HepG2 (cell line): ENCODE results near the gene DICER1. TPM values are rescaled to one million over a fixed set of nuclear protein-coding genes. Genes with fewer than 3 reads are reported as not detected.

Experiments used
- ATAC-seq: fragments of 200-7000 bp; cut with Tn5 transposase; 3 replicates; pipeline ENCODE4 v1.9.1; 2020; ENCODE audit warnings: mild to moderate bottlenecking, moderate library complexity
- BruUV-seq: library from RNA; stranded (reverse); fragments of 400-500 nt; replicated peaks from 2 replicates; lab custom pipeline; 2021; lab: Mats Ljungman, UMichigan
- CTCF ChIA-PET: fragments of 300-600 bp; formaldehyde crosslinking; extraction: SDS; loops from one replicate; lab custom pipeline; 2021; ENCODE audit warnings: low total read pairs, inconsistent platforms, low intra/inter-chr PET ratio; lab: Yijun Ruan, JAX
- POLR2A ChIA-PET: fragments of 350-600 bp; sonication (Branson Sonifier 250); formaldehyde crosslinking; loops from one replicate; lab custom pipeline; 2020; ENCODE audit warnings: antibody characterized with exemption, inconsistent platforms; lab: Yijun Ruan, JAX
- DNase-seq: peaks from one replicate; pipeline ENCODE4 v3.0.0-alpha.2; 2015; ENCODE audit warnings: low spot score
- FAIRE-seq: peaks from 3 replicates; lab custom pipeline; 2011; peaks lifted over from hg19 to GRCh38; lab: Jason Lieb, UNC
- H2AFZ ChIP-seq: one replicate; pipeline ENCODE4 v1.6.1; 2011; ENCODE audit warnings: low read length, inconsistent platforms
- H3K27ac ChIP-seq: fragments of 300-600 bp; 3 replicates; pipeline ENCODE4 v1.8.0; 2011; ENCODE audit warnings: mixed run types, mild to moderate bottlenecking, mixed read lengths, low read length, inconsistent platforms; ENCODE audit not compliant: insufficient read depth; ENCODE audit errors: extremely low read length
- H3K27me3 ChIP-seq, 2 experiments: fragments of 200-600 bp in 1 of 2; 2 replicates in 1 of 2; 3 replicates in 1 of 2; pipeline versions ENCODE4 v1.6.0 to v1.8.0; 2011; ENCODE audit warnings: low read length in 2 of 2, mild to moderate bottlenecking in 2 of 2, moderate library complexity in 2 of 2, inconsistent platforms in 1 of 2; ENCODE audit not compliant: insufficient read depth in 2 of 2, control insufficient read depth in 1 of 2
- H3K36me3 ChIP-seq, 2 experiments: fragments of 200-600 bp in 1 of 2; replicated peaks in 1 of 2; 2 replicates in 1 of 2; 3 replicates in 1 of 2; pipeline versions ENCODE4 v1.5.1 to v1.8.0; 2011; ENCODE audit warnings: low read length in 2 of 2, inconsistent platforms in 1 of 2; ENCODE audit not compliant: insufficient read depth in 2 of 2, control insufficient read depth in 1 of 2
- H3K4me1 ChIP-seq: 2 replicates; pipeline ENCODE4 v1.5.1; 2012; ENCODE audit warnings: low read length, inconsistent platforms; ENCODE audit not compliant: insufficient read depth
- H3K4me2 ChIP-seq: 2 replicates; pipeline ENCODE4 v1.6.0; 2011; ENCODE audit warnings: low read depth, low read length, inconsistent platforms
- H3K4me3 ChIP-seq, 3 experiments: fragments of 200-600 bp in 1 of 3; sonication (generic), shearing (Covaris generic) in 1 of 3; replicated peaks in 1 of 3; 2 replicates each; pipeline ENCODE4 v1.5.1; 2011 to 2016; ENCODE audit warnings: low read length in 3 of 3, inconsistent platforms in 2 of 3, low read depth in 2 of 3, mild to moderate bottlenecking in 2 of 3, control low read depth in 1 of 3, mixed read lengths in 1 of 3; ENCODE audit not compliant: insufficient read depth in 1 of 3
- H3K79me2 ChIP-seq: one replicate; pipeline ENCODE4 v1.6.1; 2011; ENCODE audit warnings: low read length, inconsistent platforms; ENCODE audit not compliant: insufficient read depth
- H3K9ac ChIP-seq: 2 replicates; pipeline ENCODE4 v1.6.0; 2011; ENCODE audit warnings: mild to moderate bottlenecking, low read depth, low read length, inconsistent platforms; ENCODE audit not compliant: insufficient read depth
- H3K9me3 ChIP-seq: 2 replicates; pipeline ENCODE4 v1.5.1; 2012; ENCODE audit warnings: mild to moderate bottlenecking, low read length
- H4K20me1 ChIP-seq: 2 replicates; pipeline ENCODE4 v1.6.0; 2011; ENCODE audit warnings: inconsistent platforms, mild to moderate bottlenecking, low read length, moderate library complexity; ENCODE audit not compliant: insufficient read depth
- BCLAF1 ChIP-seq: fragments of 450-650 bp; IDR thresholded peaks from 2 replicates; pipeline ENCODE4 v1.6.1; 2017; ENCODE audit warnings: mild to moderate bottlenecking
- CBX2 ChIP-seq, 2 experiments: fragments of 200-600 bp in 1 of 2; sonication (generic); formaldehyde crosslinking in 1 of 2; IDR thresholded peaks; 2 replicates each; pipeline versions ENCODE4 v1.7.0 to v1.8.1; 2018 to 2022; ENCODE audit warnings: low read depth in 2 of 2, low read length in 1 of 2, mild to moderate bottlenecking in 1 of 2, missing genetic modification reagents in 1 of 2
- CCDC6 ChIP-seq: sonication (generic); formaldehyde crosslinking; IDR thresholded peaks from 2 replicates; pipeline ENCODE4 v1.8.1; 2022; ENCODE audit warnings: mild to moderate bottlenecking, missing genetic modification reagents, moderate library complexity
- GLI4 ChIP-seq: sonication (generic); formaldehyde crosslinking; IDR thresholded peaks from 2 replicates; pipeline ENCODE4 v1.5.1; 2020; ENCODE audit warnings: missing genetic modification reagents, mild to moderate bottlenecking, moderate library complexity, borderline replicate concordance
- MLLT10 ChIP-seq: sonication (generic); formaldehyde crosslinking; IDR thresholded peaks from 2 replicates; pipeline ENCODE4 v1.4.0; 2020; ENCODE audit warnings: missing genetic modification reagents
- NFE2L1 ChIP-seq: sonication (generic); formaldehyde crosslinking; IDR thresholded peaks from 2 replicates; pipeline ENCODE4 v1.4.0; 2020; ENCODE audit warnings: missing genetic modification reagents, mild to moderate bottlenecking, borderline replicate concordance
- PCBP2 ChIP-seq: fragments of 200-400 bp; formaldehyde crosslinking; optimal IDR thresholded peaks from 2 replicates; pipeline ENCODE3; 2018; ENCODE audit warnings: low read length, low read depth; ENCODE audit not compliant: poor library complexity, severe bottlenecking
- PLSCR1 ChIP-seq: sonication (generic); formaldehyde crosslinking; IDR thresholded peaks from 2 replicates; pipeline ENCODE4 v1.5.0; 2020; ENCODE audit warnings: missing genetic modification reagents, mild to moderate bottlenecking, borderline replicate concordance
- ZBTB38 ChIP-seq: sonication (generic); formaldehyde crosslinking; IDR thresholded peaks from 2 replicates; pipeline ENCODE4 v1.5.1; 2020; ENCODE audit warnings: mild to moderate bottlenecking, missing genetic modification reagents
- ZBTB8A ChIP-seq: sonication (generic); formaldehyde crosslinking; IDR thresholded peaks from 2 replicates; pipeline ENCODE4 v1.4.0; 2020; ENCODE audit warnings: mild to moderate bottlenecking, low read depth, missing genetic modification reagents, borderline replicate concordance
- ZNF280B ChIP-seq: sonication (generic); formaldehyde crosslinking; IDR thresholded peaks from 2 replicates; pipeline ENCODE4 v1.5.0; 2020; ENCODE audit warnings: missing genetic modification reagents, mild to moderate bottlenecking, borderline replicate concordance
- ZNF501 ChIP-seq: sonication (generic); formaldehyde crosslinking; IDR thresholded peaks from 2 replicates; pipeline ENCODE4 v1.5.1; 2020; ENCODE audit warnings: mild to moderate bottlenecking, moderate library complexity, missing genetic modification reagents
- ZNF512B ChIP-seq: sonication (generic); formaldehyde crosslinking; IDR thresholded peaks from 2 replicates; pipeline ENCODE4 v1.5.1; 2020; ENCODE audit warnings: missing genetic modification reagents, mild to moderate bottlenecking, borderline replicate concordance
- ZNF703 ChIP-seq: sonication (generic); formaldehyde crosslinking; IDR thresholded peaks from 2 replicates; pipeline ENCODE4 v1.5.1; 2020; ENCODE audit warnings: missing genetic modification reagents, mild to moderate bottlenecking, moderate library complexity, borderline replicate concordance
- WGBS: methylation state at CpG from one replicate; pipeline ENCODE4 v1.1.6; 2017; ENCODE audit warnings: low lambda C conversion rate; 5-methylcytosine and 5-hydroxymethylcytosine counted together
- in situ Hi-C: cut with HindIII; loops from 2 replicates; pipeline ENCODE4 v1.10.0; 2017; ENCODE audit warnings: low pct_unique_long_range_greater_than_20kb; ENCODE audit not compliant: extremely low pct_ligation_motif_present
- intact Hi-C: fragments of 100-400 bp; cut with micrococcal nuclease; formaldehyde crosslinking; loops from one replicate; pipeline ENCODE4 v1.10.0; 2022; ENCODE audit not compliant: unreplicated experiment
- polyA plus RNA-seq, 8 experiments: library from polyadenylated mRNA; depleted of rRNA in 3 of 8; stranded (reverse) in 7 of 8; unstranded in 1 of 8; fragments of >200 nt; fragmentation: Illumina TruSeq in 4 of 8; extraction: Trizol in 4 of 8; gene quantifications; 2 replicates each; pipeline versions ENCODE4 v1.2.1 to v1.2.3, GENCODE V29; 2011 to 2016; ENCODE audit warnings: low read depth in 4 of 8, missing spikeins in 1 of 8, mixed read lengths in 1 of 8; ENCODE audit not compliant: insufficient read depth in 1 of 8
- total RNA-seq, 5 experiments: library from RNA; depleted of rRNA; stranded (reverse); fragments of >200 nt; fragmentation: Illumina TruSeq; extraction: Trizol; gene quantifications; 2 replicates each; pipeline ENCODE4 v1.2.3, GENCODE V29; 2016; ENCODE audit warnings: low read depth in 1 of 5

Gene DICER1
- total and polyA plus RNA-seq, 2 of the 13 experiments (the other 11 are each of a cell fraction or from before 2014, with no cell fraction given): 31.8 to 61.9 TPM

DNA sequence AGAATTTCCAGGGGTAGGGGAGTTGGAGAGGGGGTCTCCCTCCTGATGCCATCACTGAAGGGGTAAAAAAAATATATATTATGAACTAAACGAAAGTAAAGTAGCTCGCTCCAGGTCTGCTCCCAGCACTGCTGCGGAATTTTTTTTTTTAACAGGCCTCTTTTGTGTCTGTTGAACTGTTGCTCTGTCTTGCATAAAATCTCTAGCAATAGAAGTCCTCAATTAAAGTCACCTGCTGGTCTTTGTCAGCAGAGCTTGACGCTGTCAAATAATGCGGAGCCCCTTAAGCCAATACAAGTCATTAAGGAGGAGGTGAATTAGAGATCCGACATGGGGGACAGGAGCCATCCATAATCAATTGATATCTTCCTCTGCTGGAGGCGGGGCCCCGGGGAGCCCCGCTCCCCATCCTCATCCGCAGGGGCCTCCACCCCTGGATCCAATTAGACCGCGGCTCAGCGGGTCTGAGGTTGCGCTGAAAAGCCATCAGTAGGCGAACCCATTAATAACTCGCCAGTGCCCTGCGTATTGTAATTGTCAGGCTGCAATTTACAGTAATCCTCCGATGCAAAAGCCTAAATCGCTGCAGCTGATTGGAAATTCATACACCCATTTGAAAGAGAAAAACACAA lies 85.6 kb downstream of the DICER1 start:
- no peak overlapping the region for H3K27ac ChIP-seq
- H3K27me3 ChIP-seq: peaks cover 0 to 76% of the 10 kb centered on the region in 2 experiments
- no peaks in the 10 kb centered on the region for H3K79me2 ChIP-seq
- H4K20me1 ChIP-seq: no peaks in the 10 kb centered on the region
- intact Hi-C loops (no loop called here), in situ Hi-C loops (no loop called here)
- H3K4me1 ChIP-seq: no peaks in the 10 kb centered on the region
- CTCF ChIA-PET: no interaction called here
- H3K4me3 ChIP-seq: no peak overlapping the region
- FAIRE-seq: no peak
- H3K9ac ChIP-seq: no peak overlapping the region
- 73% methylated on average over 18 of the region's 19 CpGs for WGBS
- H2AFZ ChIP-seq: no peak overlapping the region
- H3K36me3 ChIP-seq: no peaks in the 10 kb centered on the region
- POLR2A ChIA-PET: no interaction called here
- H3K4me2 ChIP-seq: no peak overlapping the region
- no peak for DNase-seq
- BruUV-seq: no TSS peak
- no peak for ATAC-seq
- H3K9me3 ChIP-seq: no peaks in the 10 kb centered on the region
- TF ChIP-seq BCLAF1 (no peak), GLI4 (CRISPR knock-in tag) (no peak), ZNF703 (CRISPR knock-in tag) (no peak), ZNF512B (CRISPR knock-in tag) (no peak), CCDC6 (no peak), ZBTB38 (CRISPR knock-in tag) (no peak), ZNF501 (CRISPR knock-in tag) (no peak), ZBTB8A (CRISPR knock-in tag) (no peak), CBX2 (IDR thresholded peaks at IDR 0.05; ENCODE audit: low read depth, low read length) (no peak), CBX2 (CRISPR knock-in tag; IDR thresholded peaks at IDR 0.05; ENCODE audit: low read depth) (no peak), PCBP2 (no peak), PLSCR1 (no peak), NFE2L1 (CRISPR knock-in tag) (no peak), ZNF280B (no peak), MLLT10 (no peak)
